ENCODE data around the gene TTLL4. TPM values are rescaled to one million over a fixed set of nuclear protein-coding genes. Genes with fewer than 3 reads are reported as not detected.

Gene TTLL4
- total RNA-seq, 4 donors from 2014 or later = 7.0 to 19.1 (median 15.4) TPM

GRCh38 chr2:218746960-218747359, 36.3 kb downstream of the TTLL4 start:
- TF ChIP-seq, protein P1, sequence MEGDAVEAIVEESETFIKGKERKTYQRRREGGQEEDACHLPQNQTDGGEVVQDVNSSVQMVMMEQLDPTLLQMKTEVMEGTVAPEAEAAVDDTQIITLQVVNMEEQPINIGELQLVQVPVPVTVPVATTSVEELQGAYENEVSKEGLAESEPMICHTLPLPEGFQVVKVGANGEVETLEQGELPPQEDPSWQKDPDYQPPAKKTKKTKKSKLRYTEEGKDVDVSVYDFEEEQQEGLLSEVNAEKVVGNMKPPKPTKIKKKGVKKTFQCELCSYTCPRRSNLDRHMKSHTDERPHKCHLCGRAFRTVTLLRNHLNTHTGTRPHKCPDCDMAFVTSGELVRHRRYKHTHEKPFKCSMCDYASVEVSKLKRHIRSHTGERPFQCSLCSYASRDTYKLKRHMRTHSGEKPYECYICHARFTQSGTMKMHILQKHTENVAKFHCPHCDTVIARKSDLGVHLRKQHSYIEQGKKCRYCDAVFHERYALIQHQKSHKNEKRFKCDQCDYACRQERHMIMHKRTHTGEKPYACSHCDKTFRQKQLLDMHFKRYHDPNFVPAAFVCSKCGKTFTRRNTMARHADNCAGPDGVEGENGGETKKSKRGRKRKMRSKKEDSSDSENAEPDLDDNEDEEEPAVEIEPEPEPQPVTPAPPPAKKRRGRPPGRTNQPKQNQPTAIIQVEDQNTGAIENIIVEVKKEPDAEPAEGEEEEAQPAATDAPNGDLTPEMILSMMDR (IDR thresholded peaks at IDR 0.05; ENCODE audit: low read depth) = no peak

DNA sequence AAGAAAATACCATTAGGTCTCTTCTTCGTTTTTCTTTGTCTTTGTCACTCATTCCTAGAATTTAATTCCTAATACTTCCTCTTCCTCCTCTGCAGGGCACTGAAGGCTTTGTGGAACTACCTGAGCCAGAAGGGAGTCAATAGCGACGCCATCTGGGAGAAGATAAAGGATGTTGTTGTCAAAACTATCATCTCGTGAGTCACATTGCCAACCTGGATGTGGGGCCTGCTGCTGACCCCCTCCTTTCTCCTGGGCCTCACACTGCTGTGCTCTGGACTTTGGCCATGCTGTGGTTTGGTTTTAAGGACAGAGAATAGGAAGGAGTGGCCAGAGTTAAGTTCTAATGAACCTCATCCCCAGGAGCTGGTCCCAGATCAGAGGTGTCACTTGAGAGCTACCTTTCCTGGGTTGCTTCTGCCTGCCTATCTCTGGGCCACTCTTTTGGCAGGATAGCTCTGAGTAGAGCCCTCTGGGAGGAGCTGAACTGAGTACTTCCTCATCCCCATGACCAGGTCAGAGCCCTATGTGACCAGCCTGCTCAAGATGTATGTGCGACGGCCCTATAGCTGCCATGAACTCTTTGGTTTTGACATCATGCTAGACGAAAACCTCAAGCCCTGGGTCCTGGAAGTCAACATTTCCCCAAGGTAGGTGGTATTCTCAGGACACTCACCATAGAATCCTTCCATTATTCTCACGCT, 38.3 kb downstream of the TTLL4 start:
- TF ChIP-seq, protein P1 (IDR thresholded peaks at IDR 0.05; ENCODE audit: low read depth) = no peak

- TF ChIP-seq, protein P1 (IDR thresholded peaks at IDR 0.05; ENCODE audit: low read depth) = no peak
Measured at GRCh38 chr2:218754201-218754600, 43.6 kb downstream of the TTLL4 start.

DNA sequence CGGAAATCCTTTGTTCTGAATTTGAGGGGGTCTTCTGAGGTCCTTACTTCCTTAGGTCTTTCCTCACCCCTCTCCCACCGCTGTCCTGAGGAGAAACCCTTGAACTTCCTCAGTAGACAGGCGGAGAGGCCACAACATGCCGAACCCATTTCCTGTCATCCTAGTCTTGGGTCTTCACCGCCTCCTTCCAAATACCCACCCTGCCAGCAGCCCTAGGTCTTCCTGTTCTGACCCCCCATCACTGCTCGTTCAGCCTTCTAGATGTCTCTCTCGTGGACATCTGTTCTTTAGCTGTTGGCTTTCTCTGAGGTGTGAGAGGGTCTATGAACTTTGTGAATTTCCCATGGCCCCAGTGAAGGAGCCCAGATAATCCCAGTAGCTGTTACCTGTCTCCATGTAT, 44.1 kb downstream of the TTLL4 start:
- TF ChIP-seq, protein P1 (IDR thresholded peaks at IDR 0.05; ENCODE audit: low read depth) = no peak

- TF ChIP-seq, protein P1 (IDR thresholded peaks at IDR 0.05; ENCODE audit: low read depth) = no peak
Measured at GRCh38 chr2:218755198-218755566, 44.5 kb downstream of the TTLL4 start.

DNA sequence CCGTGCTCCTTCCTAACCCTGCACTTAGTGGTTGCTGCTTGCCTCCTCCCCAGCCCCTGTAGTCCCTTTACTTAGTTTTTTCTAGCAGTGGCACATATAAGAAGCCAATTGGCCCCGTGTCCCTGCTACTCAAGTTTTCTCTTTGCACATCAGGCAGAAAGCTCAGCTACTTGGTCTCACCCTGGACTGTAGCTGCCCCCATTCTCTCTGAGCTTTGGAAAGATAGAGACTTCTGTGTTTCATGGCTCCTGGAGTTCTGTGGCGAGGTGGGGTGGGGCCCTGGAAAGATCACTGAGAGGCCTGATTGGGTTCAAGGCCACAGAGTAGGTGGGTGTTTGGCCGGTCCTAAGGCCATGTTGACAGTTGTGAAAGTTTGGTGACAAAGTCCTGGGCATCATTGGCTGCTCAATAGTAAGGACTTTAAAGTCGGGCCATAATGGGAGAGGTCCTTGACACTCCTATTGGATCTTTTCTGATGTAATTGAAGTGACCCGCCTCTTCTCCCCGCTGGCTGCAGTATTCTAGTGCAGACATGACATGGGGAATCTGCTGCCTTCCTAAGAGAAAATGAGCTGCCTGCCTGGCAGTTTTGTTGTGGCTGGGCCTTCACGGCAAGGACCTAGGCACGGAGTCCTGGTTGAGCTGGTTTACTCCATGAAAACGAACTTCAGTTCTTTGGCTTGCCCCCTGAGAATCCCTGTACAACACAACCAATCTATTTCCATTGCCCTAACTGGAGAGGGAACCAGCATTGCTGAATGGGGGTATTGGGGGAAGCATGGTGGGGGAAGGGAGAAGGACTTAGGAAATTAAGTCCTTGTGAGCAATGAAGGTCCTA, 45.2 kb downstream of the TTLL4 start:
- TF ChIP-seq, protein P1 (IDR thresholded peaks at IDR 0.05; ENCODE audit: low read depth) = no peak

GRCh38 chr2:218756599-218757377, 46.2 kb downstream of the TTLL4 start:
- TF ChIP-seq, protein P1 (IDR thresholded peaks at IDR 0.05; ENCODE audit: low read depth) = no peak

Data from subcutaneous adipose tissue (tissue), 4 donors.